Loucy (cell line): ENCODE measurements around the gene ITGB7.

Experiments used
- H2AFZ ChIP-seq: fragments of 200-600 bp; sonication (generic); 2 replicates; pipeline ENCODE4 v1.6.0; 2016; ENCODE audit warnings: antibody characterized with exemption, mild to moderate bottlenecking, low read length, moderate library complexity
- H3F3A ChIP-seq: fragments of 200-600 bp; 2 replicates; pipeline ENCODE4 v1.6.0; 2016; ENCODE audit warnings: antibody characterized with exemption, low read depth, mild to moderate bottlenecking
- H3K27me3 ChIP-seq: fragments of 200-600 bp; sonication (generic); 2 replicates; pipeline ENCODE4 v1.6.1; 2014; ENCODE audit warnings: low read length, mild to moderate bottlenecking; ENCODE audit not compliant: insufficient read depth, poor library complexity, severe bottlenecking
- H3K36me3 ChIP-seq: fragments of 200-600 bp; sonication (generic); 2 replicates; pipeline ENCODE4 v1.6.1; 2016; ENCODE audit warnings: low read length; ENCODE audit not compliant: insufficient read depth
- H3K4me1 ChIP-seq: fragments of 200-600 bp; sonication (generic); 2 replicates; pipeline ENCODE4 v1.5.1; 2014; ENCODE audit warnings: low read length, mild to moderate bottlenecking; ENCODE audit not compliant: insufficient read depth, poor library complexity, severe bottlenecking
- H3K4me2 ChIP-seq: fragments of 200-600 bp; sonication (generic); 2 replicates; pipeline ENCODE4 v1.6.0; 2014; ENCODE audit warnings: antibody characterized with exemption, low read length, low read depth, mild to moderate bottlenecking; ENCODE audit not compliant: poor library complexity, severe bottlenecking
- H3K4me3 ChIP-seq: fragments of 200-600 bp; sonication (generic); 2 replicates; pipeline ENCODE4 v1.5.1; 2014; ENCODE audit warnings: low read length, mild to moderate bottlenecking, mixed read lengths; ENCODE audit not compliant: poor library complexity, severe bottlenecking
- H3K79me2 ChIP-seq: fragments of 200-600 bp; sonication (generic); 2 replicates; pipeline ENCODE4 v1.6.1; 2014; ENCODE audit warnings: low read length; ENCODE audit not compliant: insufficient read depth
- H3K9ac ChIP-seq: fragments of 200-600 bp; sonication (generic); 2 replicates; pipeline ENCODE4 v1.6.0; 2014; ENCODE audit warnings: mild to moderate bottlenecking, low read depth, low read length, moderate library complexity; ENCODE audit not compliant: poor library complexity, severe bottlenecking
- H3K9me2 ChIP-seq: fragments of 200-600 bp; sonication (generic); replicated peaks from 2 replicates; pipeline ENCODE4 v1.6.1; 2016; ENCODE audit warnings: low read depth, low read length, mixed read lengths
- H3K9me3 ChIP-seq: fragments of 200-600 bp; sonication (generic); 2 replicates; pipeline ENCODE4 v1.6.1; 2014; ENCODE audit warnings: mild to moderate bottlenecking, antibody characterized with exemption, low read length, low read depth; ENCODE audit not compliant: insufficient read depth
- H4K20me1 ChIP-seq: fragments of 200-600 bp; sonication (generic); 2 replicates; pipeline ENCODE4 v1.6.0; 2014; ENCODE audit warnings: antibody characterized with exemption, low read length, mild to moderate bottlenecking; ENCODE audit not compliant: insufficient read depth, poor library complexity, severe bottlenecking
- EZH2phosphoT487 ChIP-seq: fragments of 200-600 bp; IDR thresholded peaks from 2 replicates; pipeline ENCODE4 v1.6.1; 2018; ENCODE audit warnings: antibody characterized with exemption, mild to moderate bottlenecking, moderate library complexity, borderline replicate concordance
- TF ChIP-seq, protein P1 (sequence below): fragments of 200-600 bp; sonication (generic); conservative IDR thresholded peaks from 2 replicates; pipeline ENCODE4 v1.5.1; 2014; ENCODE audit warnings: mild to moderate bottlenecking, antibody characterized with exemption, low read length

ITGB7 gene

DNA sequence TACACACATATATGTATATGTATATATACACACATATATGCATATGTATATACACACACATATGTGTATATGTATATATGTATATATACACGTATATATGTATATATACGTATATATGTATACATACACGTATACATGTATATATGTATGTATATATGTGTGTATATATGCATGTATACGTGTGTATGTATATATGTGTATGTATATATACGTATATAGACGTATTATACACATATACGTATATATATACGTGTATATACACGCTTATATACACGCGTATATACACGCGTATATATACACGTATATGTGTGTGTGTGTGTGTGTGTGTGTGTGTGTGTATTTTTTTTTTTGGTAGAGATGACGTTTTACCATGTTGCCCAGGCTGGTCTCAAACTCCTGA, 59.4 kb downstream of the ITGB7 start:
- H3K4me2 ChIP-seq, result no peak overlapping the region
- H3K4me1 ChIP-seq, result no peaks in the 10 kb centered on the region
- no peaks in the 10 kb centered on the region for H3F3A ChIP-seq
- no peaks in the 10 kb centered on the region for H3K9me2 ChIP-seq
- no peaks in the 10 kb centered on the region for H3K79me2 ChIP-seq
- no peaks in the 10 kb centered on the region for H4K20me1 ChIP-seq
- H3K4me3 ChIP-seq, result no peak overlapping the region
- no peak overlapping the region for H2AFZ ChIP-seq
- TF ChIP-seq, protein P1, sequence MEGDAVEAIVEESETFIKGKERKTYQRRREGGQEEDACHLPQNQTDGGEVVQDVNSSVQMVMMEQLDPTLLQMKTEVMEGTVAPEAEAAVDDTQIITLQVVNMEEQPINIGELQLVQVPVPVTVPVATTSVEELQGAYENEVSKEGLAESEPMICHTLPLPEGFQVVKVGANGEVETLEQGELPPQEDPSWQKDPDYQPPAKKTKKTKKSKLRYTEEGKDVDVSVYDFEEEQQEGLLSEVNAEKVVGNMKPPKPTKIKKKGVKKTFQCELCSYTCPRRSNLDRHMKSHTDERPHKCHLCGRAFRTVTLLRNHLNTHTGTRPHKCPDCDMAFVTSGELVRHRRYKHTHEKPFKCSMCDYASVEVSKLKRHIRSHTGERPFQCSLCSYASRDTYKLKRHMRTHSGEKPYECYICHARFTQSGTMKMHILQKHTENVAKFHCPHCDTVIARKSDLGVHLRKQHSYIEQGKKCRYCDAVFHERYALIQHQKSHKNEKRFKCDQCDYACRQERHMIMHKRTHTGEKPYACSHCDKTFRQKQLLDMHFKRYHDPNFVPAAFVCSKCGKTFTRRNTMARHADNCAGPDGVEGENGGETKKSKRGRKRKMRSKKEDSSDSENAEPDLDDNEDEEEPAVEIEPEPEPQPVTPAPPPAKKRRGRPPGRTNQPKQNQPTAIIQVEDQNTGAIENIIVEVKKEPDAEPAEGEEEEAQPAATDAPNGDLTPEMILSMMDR, result no peak
- TF ChIP-seq EZH2phosphoT487, result no peak
- no peaks in the 10 kb centered on the region for H3K9me3 ChIP-seq
- no peak overlapping the region for H3K9ac ChIP-seq
- H3K36me3 ChIP-seq, result no peaks in the 10 kb centered on the region
- H3K27me3 ChIP-seq, result no peaks in the 10 kb centered on the region

DNA sequence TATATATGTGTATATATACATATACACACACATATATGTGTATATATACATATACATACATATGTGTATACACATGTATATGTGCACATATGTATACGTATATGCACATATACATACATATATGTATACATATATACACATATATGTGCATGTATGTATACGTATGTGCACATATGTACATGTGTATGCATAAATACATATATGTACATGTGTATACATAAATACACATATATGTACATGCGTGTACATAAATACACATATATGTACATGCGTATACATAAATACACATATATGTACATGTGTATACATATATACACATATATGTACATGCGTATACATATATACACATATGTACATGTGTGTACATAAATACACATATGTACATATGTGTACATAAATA, 59.9 kb downstream of the ITGB7 start:
- Histone ChIP-seq H3K36me3 (no peaks in the 10 kb centered on the region), H3K4me3 (no peak overlapping the region), H3K9me2 (no peaks in the 10 kb centered on the region), H3K4me1 (no peaks in the 10 kb centered on the region), H3F3A (no peaks in the 10 kb centered on the region), H3K79me2 (no peaks in the 10 kb centered on the region), H2AFZ (no peak overlapping the region), H3K9me3 (no peaks in the 10 kb centered on the region), H3K27me3 (no peaks in the 10 kb centered on the region), H4K20me1 (no peaks in the 10 kb centered on the region), H3K4me2 (no peak overlapping the region), H3K9ac (no peak overlapping the region)
- TF ChIP-seq, protein P1, result no peak
- no peak for TF ChIP-seq EZH2phosphoT487

DNA sequence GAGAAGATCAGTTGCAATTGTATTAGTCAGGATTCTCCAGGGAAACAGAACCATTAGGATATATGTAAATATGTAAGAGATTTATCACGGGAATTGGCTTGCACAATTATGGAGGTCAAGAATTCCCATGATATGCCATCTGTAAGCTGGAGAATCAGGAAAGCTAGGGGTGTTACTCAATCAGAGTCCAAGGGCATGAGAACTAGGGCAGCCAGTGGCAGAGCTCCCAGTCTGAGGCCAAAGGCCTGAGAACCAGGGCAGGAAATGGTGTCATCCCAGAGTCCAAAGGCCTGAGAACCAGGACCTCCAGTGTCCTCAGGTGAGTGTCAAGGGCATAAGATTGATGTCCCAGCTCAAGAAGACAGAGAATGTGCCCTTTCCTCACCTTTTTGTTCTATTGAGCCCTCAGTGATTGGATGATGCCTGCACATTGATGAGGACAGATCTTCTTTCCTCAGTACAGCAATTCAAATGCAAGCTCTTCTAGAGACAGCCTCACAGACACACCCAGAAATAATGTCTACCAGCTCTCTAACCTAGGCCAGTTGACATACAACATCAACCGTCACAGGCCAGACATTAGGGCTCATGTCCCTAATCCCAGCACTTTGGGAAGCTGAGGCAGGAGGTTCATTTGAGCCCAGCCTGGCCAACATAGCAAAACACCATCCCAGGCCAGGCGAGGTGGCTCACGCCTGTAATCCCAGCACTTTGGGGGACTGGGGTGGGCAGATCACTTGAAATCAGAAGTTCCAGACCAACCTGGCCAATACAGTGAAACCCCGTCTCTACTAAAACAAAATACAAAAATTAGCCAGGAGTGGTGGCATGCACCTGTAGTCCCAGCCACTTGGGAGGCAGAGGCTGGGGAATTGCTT, 61.4 kb downstream of the ITGB7 start:
- H3F3A ChIP-seq, result no peaks in the 10 kb centered on the region
- no peak overlapping the region for H3K4me3 ChIP-seq
- TF ChIP-seq EZH2phosphoT487, result no peak
- TF ChIP-seq, protein P1, result no peak
- no peak overlapping the region; the same call in 1 of the 2 replicates for H2AFZ ChIP-seq
- no peaks in the 10 kb centered on the region for H4K20me1 ChIP-seq
- H3K27me3 ChIP-seq, result no peaks in the 10 kb centered on the region
- H3K36me3 ChIP-seq, result no peaks in the 10 kb centered on the region
- no peaks in the 10 kb centered on the region for H3K9me3 ChIP-seq
- no peak overlapping the region for H3K9ac ChIP-seq
- H3K4me1 ChIP-seq, result no peaks in the 10 kb centered on the region
- H3K4me2 ChIP-seq, result no peak overlapping the region
- H3K79me2 ChIP-seq, result no peaks in the 10 kb centered on the region
- H3K9me2 ChIP-seq, result no peaks in the 10 kb centered on the region
